IMR-90 (cell line): ENCODE measurements around the gene SLC9A5. TPM values are rescaled to one million over a fixed set of nuclear protein-coding genes. Genes with fewer than 3 reads are reported as not detected.

Experiments
- ATAC-seq: fragments of 200-7000 bp; cut with Tn5 transposase; 2 replicates; pipeline ENCODE4 v1.9.1; 2020; ENCODE audit warnings: low read depth, mild to moderate bottlenecking, moderate library complexity
- BruUV-seq: library from RNA; stranded (reverse); fragments of 400-500 nt; replicated peaks from 2 replicates; lab custom pipeline; 2021; lab: Mats Ljungman, UMichigan
- CTCF ChIA-PET: fragments of 300-600 bp; formaldehyde crosslinking; extraction: SDS; loops from one replicate; lab custom pipeline; 2021; ENCODE audit warnings: antibody characterized with exemption; lab: Yijun Ruan, JAX
- POLR2A ChIA-PET: fragments of 300-600 bp; sonication (Branson Sonifier 250); formaldehyde crosslinking; loops from one replicate; lab custom pipeline; 2022; ENCODE audit warnings: antibody characterized with exemption; ENCODE audit not compliant: unreplicated experiment; lab: Charles Lee
- DNase-seq: peaks from one replicate; pipeline ENCODE4 v3.0.0; 2013
- H2AFZ ChIP-seq: replicated peaks from 2 replicates; pipeline ENCODE3; 2013; ENCODE audit warnings: low read length, mild to moderate bottlenecking; ENCODE audit not compliant: poor library complexity
- H2AK5ac ChIP-seq: 2 replicates; pipeline ENCODE4 v1.6.1; 2013; ENCODE audit warnings: low read depth, low read length, inconsistent platforms
- H2AK9ac ChIP-seq: replicated peaks from 2 replicates; pipeline ENCODE3; 2013; ENCODE audit warnings: mild to moderate bottlenecking, low read depth, low read length, moderate library complexity; ENCODE audit not compliant: poor library complexity
- H2BK120ac ChIP-seq: 2 replicates; pipeline ENCODE4 v1.6.1; 2013; ENCODE audit warnings: low read depth, low read length, inconsistent platforms
- H2BK15ac ChIP-seq: 3 replicates; pipeline ENCODE4 v1.6.1; 2013; ENCODE audit warnings: low read depth, low read length, inconsistent platforms
- H2BK20ac ChIP-seq: 2 replicates; pipeline ENCODE4 v1.6.1; 2013; ENCODE audit warnings: low read depth, mild to moderate bottlenecking, inconsistent platforms, low read length, moderate library complexity
- H2BK5ac ChIP-seq: 2 replicates; pipeline ENCODE4 v1.6.1; 2013; ENCODE audit warnings: mild to moderate bottlenecking, low read depth, low read length, inconsistent platforms; ENCODE audit not compliant: poor library complexity, severe bottlenecking
- H3K14ac ChIP-seq: replicated peaks from 2 replicates; pipeline ENCODE4 v1.6.1; 2013; ENCODE audit warnings: low read depth, low read length, inconsistent platforms
- H3K18ac ChIP-seq: 2 replicates; pipeline ENCODE4 v1.6.1; 2013; ENCODE audit warnings: low read depth, low read length, control low read depth
- H3K23ac ChIP-seq: 2 replicates; pipeline ENCODE4 v1.6.1; 2013; ENCODE audit warnings: low read depth, low read length, inconsistent platforms
- H3K27ac ChIP-seq: 2 replicates; pipeline ENCODE4 v1.5.1; 2013; ENCODE audit warnings: mild to moderate bottlenecking, control low read depth, low read length; ENCODE audit not compliant: insufficient read depth
- H3K27me3 ChIP-seq: 2 replicates; pipeline ENCODE4 v1.6.1; 2013; ENCODE audit warnings: low read length; ENCODE audit not compliant: control insufficient read depth, insufficient read depth
- H3K36me3 ChIP-seq: 2 replicates; pipeline ENCODE4 v1.6.1; 2013; ENCODE audit warnings: low read length, mixed read lengths; ENCODE audit not compliant: control insufficient read depth, insufficient read depth
- H3K4ac ChIP-seq: 2 replicates; pipeline ENCODE4 v1.6.1; 2013; ENCODE audit warnings: low read depth, low read length, inconsistent platforms
- H3K4me1 ChIP-seq: 2 replicates; pipeline ENCODE4 v1.6.1; 2013; ENCODE audit warnings: low read length, mixed read lengths; ENCODE audit not compliant: control insufficient read depth, insufficient read depth
- H3K4me2 ChIP-seq: 2 replicates; pipeline ENCODE4 v1.6.1; 2013; ENCODE audit warnings: low read depth, mild to moderate bottlenecking, control low read depth, low read length, moderate library complexity
- H3K4me3 ChIP-seq: 2 replicates; pipeline ENCODE4 v1.5.1; 2013; ENCODE audit warnings: low read depth, mild to moderate bottlenecking, control low read depth, low read length, moderate library complexity; ENCODE audit not compliant: insufficient read depth
- H3K56ac ChIP-seq: 2 replicates; pipeline ENCODE4 v1.6.1; 2013; ENCODE audit warnings: low read length, inconsistent platforms; ENCODE audit not compliant: insufficient read depth; ENCODE audit errors: extremely low read depth
- H3K79me1 ChIP-seq, 2 experiments: 2 replicates each; pipeline ENCODE4 v1.6.1; 2013; ENCODE audit warnings: low read length in 2 of 2, inconsistent platforms in 1 of 2, low read depth in 1 of 2
- H3K9ac ChIP-seq: 2 replicates; pipeline ENCODE4 v1.6.1; 2013; ENCODE audit warnings: low read depth, low read length, control low read depth
- H3K9me1 ChIP-seq: 2 replicates; pipeline ENCODE4 v1.6.1; 2013; ENCODE audit warnings: low read length, inconsistent platforms; ENCODE audit not compliant: insufficient read depth
- H3K9me3 ChIP-seq: 2 replicates; pipeline ENCODE4 v1.6.1; 2013; ENCODE audit warnings: low read length; ENCODE audit not compliant: control insufficient read depth, insufficient read depth
- H4K20me1 ChIP-seq: 2 replicates; pipeline ENCODE4 v1.6.1; 2013; ENCODE audit warnings: low read length, inconsistent platforms; ENCODE audit not compliant: insufficient read depth
- H4K5ac ChIP-seq: 2 replicates; pipeline ENCODE4 v1.6.1; 2013; ENCODE audit warnings: mild to moderate bottlenecking, low read depth, low read length, control low read depth
- H4K8ac ChIP-seq, 2 experiments: 2 replicates each; pipeline ENCODE4 v1.6.1; 2013; ENCODE audit warnings: low read depth in 2 of 2, low read length in 2 of 2, control low read depth in 1 of 2, inconsistent platforms in 1 of 2
- H4K91ac ChIP-seq: 2 replicates; pipeline ENCODE4 v1.6.1; 2013; ENCODE audit warnings: low read depth, low read length, inconsistent platforms; ENCODE audit not compliant: insufficient read depth
- BHLHE40 ChIP-seq: fragments of 150-350 bp; IDR thresholded peaks from 2 replicates; pipeline ENCODE4 v1.6.1; 2016; ENCODE audit warnings: mild to moderate bottlenecking, low read depth, low read length
- CEBPB ChIP-seq: IDR thresholded peaks from 2 replicates; pipeline ENCODE4 v1.6.1; 2012; ENCODE audit warnings: low read depth, low read length, improper control_type of control experiment
- CHD1 ChIP-seq: IDR thresholded peaks from 2 replicates; pipeline ENCODE4 v1.6.1; 2012; ENCODE audit warnings: low read depth, low read length, improper control_type of control experiment
- FOS ChIP-seq: fragments of 150-350 bp; IDR thresholded peaks from 2 replicates; pipeline ENCODE4 v1.6.1; 2016; ENCODE audit warnings: low read depth, low read length
- MAFK ChIP-seq: IDR thresholded peaks from 2 replicates; pipeline ENCODE4 v1.6.1; 2012; ENCODE audit warnings: low read depth, low read length, improper control_type of control experiment
- MAZ ChIP-seq: IDR thresholded peaks from 2 replicates; pipeline ENCODE4 v1.6.1; 2012; ENCODE audit warnings: low read depth, mild to moderate bottlenecking, low read length, improper control_type of control experiment, moderate library complexity, borderline replicate concordance
- MXI1 ChIP-seq: IDR thresholded peaks from 2 replicates; pipeline ENCODE4 v1.6.1; 2012; ENCODE audit warnings: low read depth, mild to moderate bottlenecking, low read length, moderate library complexity, borderline replicate concordance
- NFE2L2 ChIP-seq: fragments of 150-350 bp; IDR thresholded peaks from 2 replicates; pipeline ENCODE4 v1.6.1; 2016; ENCODE audit warnings: low read depth, mild to moderate bottlenecking, low read length
- POLR2A ChIP-seq: IDR thresholded peaks from 2 replicates; pipeline ENCODE4 v1.6.1; 2012; ENCODE audit warnings: mild to moderate bottlenecking, low read depth, low read length
- RAD21 ChIP-seq: IDR thresholded peaks from 2 replicates; pipeline ENCODE4 v1.6.1; 2012; ENCODE audit warnings: low read length, improper control_type of control experiment
- RCOR1 ChIP-seq: IDR thresholded peaks from 2 replicates; pipeline ENCODE4 v1.6.1; 2012; ENCODE audit warnings: mild to moderate bottlenecking, low read length, improper control_type of control experiment; ENCODE audit not compliant: insufficient replicate concordance
- RFX5 ChIP-seq: IDR thresholded peaks from 2 replicates; pipeline ENCODE4 v1.8.0; 2012; ENCODE audit warnings: low read depth, mild to moderate bottlenecking, low read length, moderate library complexity
- SMC3 ChIP-seq: fragments of 150-350 bp; IDR thresholded peaks from 2 replicates; pipeline ENCODE4 v1.6.1; 2016; ENCODE audit warnings: low read depth, mild to moderate bottlenecking, antibody characterized with exemption, low read length, moderate library complexity
- WGBS, 2 experiments: methylation state at CpG; one replicate each; pipeline versions ENCODE4 v1.1.5 to v1.1.7; 2013; ENCODE audit warnings: missing lambda C conversion rate in 2 of 2; ENCODE audit not compliant: insufficient read length in 1 of 2; ENCODE audit errors: extremely low coverage in 2 of 2; 5-methylcytosine and 5-hydroxymethylcytosine counted together
- dilution Hi-C: fragments of 300-500 bp; cut with HindIII; formaldehyde crosslinking; loops from one replicate; pipeline ENCODE4 v1.14.3; 2018; ENCODE audit warnings: low sequenced_read_pairs; ENCODE audit not compliant: unreplicated experiment
- in situ Hi-C: fragments of 300-500 bp; cut with MboI; formaldehyde crosslinking; loops from 3 replicates; pipeline ENCODE4 v1.14.3; 2019; ENCODE audit warnings: low sequenced_read_pairs, inconsistent platforms, mixed read lengths
- intact Hi-C: fragments of 100-400 bp; cut with micrococcal nuclease; formaldehyde crosslinking; loops from 2 replicates; pipeline ENCODE4 v1.10.0; 2022
- polyA plus RNA-seq, 3 experiments: library from polyadenylated mRNA; depleted of rRNA; stranded (reverse); fragments of >200 nt; gene quantifications; 2 replicates each; pipeline ENCODE4 v1.2.3, GENCODE V29; 2012; ENCODE audit warnings: low replicate concordance in 1 of 3
- total RNA-seq: library from RNA; depleted of rRNA; stranded (reverse); fragments of >200 nt; gene quantifications from 2 replicates; pipeline ENCODE4 v1.2.3, GENCODE V29; 2012
- TF ChIP-seq, protein P1 (sequence below): conservative IDR thresholded peaks from 2 replicates; pipeline ENCODE4 v1.5.1; 2012; ENCODE audit warnings: mild to moderate bottlenecking, low read depth, low read length, improper control_type of control experiment
- TF ChIP-seq, protein P2 (sequence below): fragments of 150-350 bp; IDR thresholded peaks from 2 replicates; pipeline ENCODE4 v1.6.1; 2016; ENCODE audit warnings: low read depth, mild to moderate bottlenecking, low read length, moderate library complexity, borderline replicate concordance

Gene SLC9A5
- total and polyA plus RNA-seq, 2 of the 4 experiments (the other 2 are of a cell fraction): 1.8 to 5.7 TPM

DNA sequence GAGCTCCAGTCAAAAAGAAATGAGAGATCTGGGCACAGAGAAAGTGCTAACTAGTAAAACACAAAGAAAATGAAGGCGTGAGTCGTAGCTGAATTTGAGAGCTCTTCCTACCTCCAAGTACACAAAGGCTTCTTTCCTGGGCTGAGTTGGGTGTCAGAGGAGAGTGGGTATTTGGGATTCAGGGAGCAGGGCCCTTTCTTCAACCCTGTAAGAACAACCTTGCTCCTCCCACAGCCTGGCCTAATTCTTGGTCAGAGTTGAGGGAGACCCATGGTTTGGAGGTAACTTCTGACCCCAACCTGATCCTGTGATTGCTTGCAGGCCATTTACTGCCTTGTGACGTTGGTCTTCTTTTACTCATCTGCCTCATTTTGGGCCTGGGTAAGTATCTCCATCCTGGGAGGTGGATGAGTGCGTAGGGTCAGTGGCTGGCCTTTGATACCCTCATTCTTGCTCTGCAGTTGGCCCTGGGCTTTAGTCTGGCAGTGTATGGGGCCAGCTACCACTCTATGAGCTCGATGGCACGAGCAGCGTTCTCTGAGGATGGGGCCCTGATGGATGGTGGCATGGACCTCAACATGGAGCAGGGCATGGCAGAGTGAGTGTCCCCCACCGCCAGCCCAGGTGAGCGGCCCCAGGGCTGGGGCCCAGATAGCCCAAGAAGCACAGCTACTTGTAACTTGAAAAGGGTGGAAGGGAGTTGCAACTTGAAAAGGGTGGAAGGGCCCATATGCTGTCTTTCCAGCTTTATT lies 20.6 kb upstream of the SLC9A5 start:
- no peak overlapping the region for H2BK20ac ChIP-seq
- H2AK5ac ChIP-seq: no peak overlapping the region
- no peak overlapping the region for H3K4ac ChIP-seq
- no peak overlapping the region for H3K56ac ChIP-seq
- no TSS peak for BruUV-seq
- WGBS, 2 experiments: 100% methylated on average over 3 of the region's 9 CpGs; no CpG with 5 or more reads in 1 of the 2 experiments
- peaks cover 12% of the 10 kb centered on the region for H3K4me1 ChIP-seq
- no peak overlapping the region for H3K18ac ChIP-seq
- H3K79me1 ChIP-seq: peaks cover 23 to 61% of the 10 kb centered on the region in 2 experiments
- H3K14ac ChIP-seq: no peak overlapping the region
- peak overlapping the region in 1 of 2 experiments; percentile 98; a peak in 2 of 4 replicates for H4K8ac ChIP-seq
- peaks cover 12% of the 10 kb centered on the region for H3K9me1 ChIP-seq
- H2BK5ac ChIP-seq: no peak overlapping the region
- H3K27me3 ChIP-seq: no peaks in the 10 kb centered on the region
- in situ Hi-C loops: no loop called here
- no peaks in the 10 kb centered on the region for H3K9me3 ChIP-seq
- H3K23ac ChIP-seq: no peak overlapping the region
- no peak overlapping the region for H2BK15ac ChIP-seq
- peak overlapping the region; percentile 81 for H3K4me2 ChIP-seq
- ATAC-seq: no peak
- POLR2A ChIA-PET: interaction anchor here (0.6 to 0.7 kb wide), 2 partner anchors 63 to 170 kb away, joined by 3 read pairs; no protein-coding TSS in a partner anchor
- no peak for TF ChIP-seq FOS
- no peak for TF ChIP-seq CEBPB
- TF ChIP-seq, protein P1, sequence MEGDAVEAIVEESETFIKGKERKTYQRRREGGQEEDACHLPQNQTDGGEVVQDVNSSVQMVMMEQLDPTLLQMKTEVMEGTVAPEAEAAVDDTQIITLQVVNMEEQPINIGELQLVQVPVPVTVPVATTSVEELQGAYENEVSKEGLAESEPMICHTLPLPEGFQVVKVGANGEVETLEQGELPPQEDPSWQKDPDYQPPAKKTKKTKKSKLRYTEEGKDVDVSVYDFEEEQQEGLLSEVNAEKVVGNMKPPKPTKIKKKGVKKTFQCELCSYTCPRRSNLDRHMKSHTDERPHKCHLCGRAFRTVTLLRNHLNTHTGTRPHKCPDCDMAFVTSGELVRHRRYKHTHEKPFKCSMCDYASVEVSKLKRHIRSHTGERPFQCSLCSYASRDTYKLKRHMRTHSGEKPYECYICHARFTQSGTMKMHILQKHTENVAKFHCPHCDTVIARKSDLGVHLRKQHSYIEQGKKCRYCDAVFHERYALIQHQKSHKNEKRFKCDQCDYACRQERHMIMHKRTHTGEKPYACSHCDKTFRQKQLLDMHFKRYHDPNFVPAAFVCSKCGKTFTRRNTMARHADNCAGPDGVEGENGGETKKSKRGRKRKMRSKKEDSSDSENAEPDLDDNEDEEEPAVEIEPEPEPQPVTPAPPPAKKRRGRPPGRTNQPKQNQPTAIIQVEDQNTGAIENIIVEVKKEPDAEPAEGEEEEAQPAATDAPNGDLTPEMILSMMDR: no peak
- TF ChIP-seq CHD1: no peak
- TF ChIP-seq MAZ: no peak
- no peak for TF ChIP-seq NFE2L2
- no peak for TF ChIP-seq RAD21
- TF ChIP-seq MAFK: no peak
- TF ChIP-seq MXI1: no peak
- TF ChIP-seq, protein P2, sequence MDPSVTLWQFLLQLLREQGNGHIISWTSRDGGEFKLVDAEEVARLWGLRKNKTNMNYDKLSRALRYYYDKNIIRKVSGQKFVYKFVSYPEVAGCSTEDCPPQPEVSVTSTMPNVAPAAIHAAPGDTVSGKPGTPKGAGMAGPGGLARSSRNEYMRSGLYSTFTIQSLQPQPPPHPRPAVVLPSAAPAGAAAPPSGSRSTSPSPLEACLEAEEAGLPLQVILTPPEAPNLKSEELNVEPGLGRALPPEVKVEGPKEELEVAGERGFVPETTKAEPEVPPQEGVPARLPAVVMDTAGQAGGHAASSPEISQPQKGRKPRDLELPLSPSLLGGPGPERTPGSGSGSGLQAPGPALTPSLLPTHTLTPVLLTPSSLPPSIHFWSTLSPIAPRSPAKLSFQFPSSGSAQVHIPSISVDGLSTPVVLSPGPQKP: no peak
- no peak for TF ChIP-seq BHLHE40
- no peak for TF ChIP-seq RCOR1
- no peak for TF ChIP-seq SMC3
- TF ChIP-seq RFX5: no peak
- TF ChIP-seq POLR2A: no peak
- H2BK120ac ChIP-seq: no peak overlapping the region
- H2AFZ ChIP-seq: no peak overlapping the region
- H3K9ac ChIP-seq: 0 out of 2 replicates have a peak overlapping the region, but pooled peaks have one; percentile 89
- intact Hi-C loops: no loop called here
- H4K20me1 ChIP-seq: peaks cover 7% of the 10 kb centered on the region; the same call in 1 of the 2 replicates
- DNase-seq: no peak
- H4K5ac ChIP-seq: no peak overlapping the region
- peaks cover 46% of the 10 kb centered on the region for H3K36me3 ChIP-seq
- no peak overlapping the region for H3K27ac ChIP-seq
- no peak overlapping the region for H2AK9ac ChIP-seq
- CTCF ChIA-PET: no interaction called here
- peak overlapping the region; percentile 80; the same call in 1 of the 2 replicates for H3K4me3 ChIP-seq
- dilution Hi-C loops: no loop called here
- no peak overlapping the region for H4K91ac ChIP-seq
